CD4-positive, alpha-beta T cell (primary cell): ENCODE results near the gene NEK1. TPM values are rescaled to one million over a fixed set of nuclear protein-coding genes. Genes with fewer than 3 reads are reported as not detected.

Experiments used
- ATAC-seq: fragments of 200-7000 bp; cut with Tn5 transposase; one replicate; pipeline ENCODE4 v1.10.0; 2022; ENCODE audit warnings: mild to moderate bottlenecking; ENCODE audit not compliant: poor library complexity
- CTCF ChIA-PET: fragments of 350-600 bp; sonication (Branson Sonifier 250); formaldehyde crosslinking; loops from one replicate; lab custom pipeline; 2021; ENCODE audit warnings: antibody characterized with exemption, inconsistent platforms; lab: Charles Lee
- POLR2A ChIA-PET: fragments of 350-600 bp; sonication (Branson Sonifier 250); formaldehyde crosslinking; loops from one replicate; lab custom pipeline; 2021; ENCODE audit warnings: antibody characterized with exemption, inconsistent platforms; lab: Charles Lee
- DNase-seq, 14 experiments: peaks; one replicate each; pipeline ENCODE4 v3.0.0-alpha.2; 2013 to 2020; ENCODE audit warnings: mixed read lengths in 2 of 14
- H3K27ac ChIP-seq, 2 donors: one replicate each; pipeline versions ENCODE4 v1.5.1 to v1.7.0; 2013; ENCODE audit warnings: low read length in 2 of 2, low read depth in 1 of 2, mild to moderate bottlenecking in 1 of 2
- H3K27me3 ChIP-seq, 2 experiments: 1 replicate in 1 of 2; 2 replicates in 1 of 2; pipeline versions ENCODE4 v1.6.1 to v1.7.0; 2013; ENCODE audit warnings: low read length in 2 of 2, control low read depth in 1 of 2, mild to moderate bottlenecking in 1 of 2, moderate library complexity in 1 of 2; ENCODE audit not compliant: insufficient read depth in 2 of 2, control insufficient read depth in 1 of 2
- H3K36me3 ChIP-seq: one replicate; pipeline ENCODE4 v1.6.1; 2013; ENCODE audit warnings: low read length, control low read depth; ENCODE audit not compliant: insufficient read depth
- H3K4me1 ChIP-seq: one replicate; pipeline ENCODE4 v1.6.1; 2013; ENCODE audit warnings: low read length, control low read depth; ENCODE audit not compliant: insufficient read depth
- H3K4me3 ChIP-seq: one replicate; pipeline ENCODE4 v1.5.1; 2013; ENCODE audit warnings: mild to moderate bottlenecking, low read length, moderate library complexity
- H3K9me3 ChIP-seq, 2 experiments: 1 replicate in 1 of 2; 2 replicates in 1 of 2; pipeline versions ENCODE4 v1.6.1 to v1.7.0; 2013; ENCODE audit warnings: low read length in 2 of 2, mild to moderate bottlenecking in 2 of 2, control low read depth in 1 of 2, moderate library complexity in 1 of 2; ENCODE audit not compliant: control insufficient read depth in 1 of 2, insufficient read depth in 1 of 2
- H3K27ac Mint-ChIP-seq: one replicate; pipeline ENCODE4 v1.8.0; 2020; ENCODE audit warnings: mixed read lengths
- H3K27me3 Mint-ChIP-seq: one replicate; pipeline ENCODE4 v1.8.0; 2021; ENCODE audit warnings: mixed read lengths
- H3K36me3 Mint-ChIP-seq: one replicate; pipeline ENCODE4 v1.8.0; 2021; ENCODE audit warnings: low read depth, mixed read lengths
- H3K4me1 Mint-ChIP-seq: one replicate; pipeline ENCODE4 v1.8.0; 2021; ENCODE audit warnings: low read depth, mixed read lengths
- H3K4me3 Mint-ChIP-seq: one replicate; pipeline ENCODE4 v1.8.0; 2020; ENCODE audit warnings: mild to moderate bottlenecking, mixed read lengths
- H3K9me3 Mint-ChIP-seq: one replicate; pipeline ENCODE4 v1.8.0; 2020; ENCODE audit warnings: mixed read lengths
- intact Hi-C, 2 experiments: fragments of 100-400 bp; cut with DNase I in 1 of 2; cut with micrococcal nuclease in 1 of 2; formaldehyde crosslinking; loops; one replicate each; pipeline versions ENCODE4 v1.15.1 to v1.9.0; 2023 to 2025; cut with DNase I, micrococcal nuclease
- total RNA-seq, 174 experiments: library from RNA in 2 of 174; stranded (reverse) in 2 of 174; gene quantifications; one replicate each; pipeline ENCODE4 v1.2.3 and lab custom pipeline; 2021 to 2026
- TF ChIP-seq, protein P1 (sequence below): fragments of 200-600 bp; IDR thresholded peaks from one replicate; pipeline ENCODE4 v1.8.0; 2022; ENCODE audit warnings: antibody characterized with exemption, mild to moderate bottlenecking

The NEK1 gene
- total RNA-seq, 2 experiments from 2014 or later, result 9.5 to 10.2 TPM

- no peak for DNase-seq
- no peak overlapping the region for H3K27ac ChIP-seq
- TF ChIP-seq, protein P1, sequence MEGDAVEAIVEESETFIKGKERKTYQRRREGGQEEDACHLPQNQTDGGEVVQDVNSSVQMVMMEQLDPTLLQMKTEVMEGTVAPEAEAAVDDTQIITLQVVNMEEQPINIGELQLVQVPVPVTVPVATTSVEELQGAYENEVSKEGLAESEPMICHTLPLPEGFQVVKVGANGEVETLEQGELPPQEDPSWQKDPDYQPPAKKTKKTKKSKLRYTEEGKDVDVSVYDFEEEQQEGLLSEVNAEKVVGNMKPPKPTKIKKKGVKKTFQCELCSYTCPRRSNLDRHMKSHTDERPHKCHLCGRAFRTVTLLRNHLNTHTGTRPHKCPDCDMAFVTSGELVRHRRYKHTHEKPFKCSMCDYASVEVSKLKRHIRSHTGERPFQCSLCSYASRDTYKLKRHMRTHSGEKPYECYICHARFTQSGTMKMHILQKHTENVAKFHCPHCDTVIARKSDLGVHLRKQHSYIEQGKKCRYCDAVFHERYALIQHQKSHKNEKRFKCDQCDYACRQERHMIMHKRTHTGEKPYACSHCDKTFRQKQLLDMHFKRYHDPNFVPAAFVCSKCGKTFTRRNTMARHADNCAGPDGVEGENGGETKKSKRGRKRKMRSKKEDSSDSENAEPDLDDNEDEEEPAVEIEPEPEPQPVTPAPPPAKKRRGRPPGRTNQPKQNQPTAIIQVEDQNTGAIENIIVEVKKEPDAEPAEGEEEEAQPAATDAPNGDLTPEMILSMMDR, result no peak
- no peaks in the 10 kb centered on the region for H3K9me3 ChIP-seq
- Mint-ChIP-seq H3K9me3 (no peaks in the 10 kb centered on the region), H3K4me1 (no peaks in the 10 kb centered on the region), H3K4me3 (no peak overlapping the region), H3K36me3 (peaks cover 25% of the 10 kb centered on the region), H3K27me3 (no peaks in the 10 kb centered on the region), H3K27ac (no peak overlapping the region)
- ATAC-seq, result no peak
- H3K4me1 ChIP-seq, result no peaks in the 10 kb centered on the region
- H3K27me3 ChIP-seq, result no peaks in the 10 kb centered on the region
- H3K4me3 ChIP-seq, result no peak overlapping the region
- ChIA-PET CTCF (no interaction called here), POLR2A (interaction anchor here (0.6 kb wide), 1 partner anchor 499 kb away, joined by 4 read pairs; no protein-coding TSS in a partner anchor)
- no peaks in the 10 kb centered on the region for H3K36me3 ChIP-seq
- intact Hi-C loops, result no loop called here
These were observed 193.5 kb downstream of the NEK1 start for GRCh38 chr4:169418846-169419245.

GRCh38 chr4:169417629-169418282 is 194.6 kb downstream of the NEK1 start:
- Histone ChIP-seq H3K27me3 (no peaks in the 10 kb centered on the region), H3K4me3 (no peak overlapping the region), H3K9me3 (no peaks in the 10 kb centered on the region), H3K36me3 (no peaks in the 10 kb centered on the region), H3K27ac (no peak overlapping the region), H3K4me1 (no peaks in the 10 kb centered on the region)
- H3K4me1 Mint-ChIP-seq, result peaks cover 2% of the 10 kb centered on the region
- CTCF ChIA-PET, result no interaction called here
- ATAC-seq (no peak), DNase-seq (no peak)
- POLR2A ChIA-PET, result no interaction called here
- H3K27ac Mint-ChIP-seq, result no peak overlapping the region
- no peak overlapping the region for H3K4me3 Mint-ChIP-seq
- TF ChIP-seq, protein P1, result no peak
- H3K27me3 Mint-ChIP-seq, result no peaks in the 10 kb centered on the region
- H3K36me3 Mint-ChIP-seq, result peaks cover 24% of the 10 kb centered on the region
- intact Hi-C loops, result no loop called here
- H3K9me3 Mint-ChIP-seq, result no peaks in the 10 kb centered on the region

GRCh38 chr4:169416997-169417396 is 195.4 kb downstream of the NEK1 start:
- Histone ChIP-seq H3K4me3 (no peak overlapping the region), H3K9me3 (no peaks in the 10 kb centered on the region), H3K27ac (no peak overlapping the region), H3K27me3 (no peaks in the 10 kb centered on the region), H3K4me1 (no peaks in the 10 kb centered on the region), H3K36me3 (no peaks in the 10 kb centered on the region)
- intact Hi-C loops, result no loop called here
- Mint-ChIP-seq H3K9me3 (no peaks in the 10 kb centered on the region), H3K36me3 (peaks cover 16% of the 10 kb centered on the region), H3K27ac (no peak overlapping the region), H3K4me1 (peaks cover 9% of the 10 kb centered on the region), H3K27me3 (no peaks in the 10 kb centered on the region), H3K4me3 (no peak overlapping the region)
- TF ChIP-seq, protein P1, result no peak
- DNase-seq (no peak), ATAC-seq (no peak)
- POLR2A ChIA-PET, result no interaction called here
- CTCF ChIA-PET, result no interaction called here
